Uterus (tissue), 2 donors: ENCODE results near the gene DDX25.

ENCODE experiments used
- POLR2A ChIP-seq, 2 donors: fragments of 450-650 bp; IDR thresholded peaks; one replicate each; pipeline ENCODE4 v1.6.1; 2016; ENCODE audit warnings: antibody characterized with exemption in 2 of 2, mild to moderate bottlenecking in 1 of 2, moderate library complexity in 1 of 2
- TF ChIP-seq, protein P1 (sequence below), 4 experiments: fragments of 200-600 bp in 2 of 4; fragments of 450-650 bp in 2 of 4; sonication (generic) in 2 of 4; IDR thresholded peaks; one replicate each; pipeline ENCODE4 v1.5.1; 2016 to 2019; ENCODE audit warnings: antibody characterized with exemption in 4 of 4, mild to moderate bottlenecking in 2 of 4, moderate library complexity in 1 of 4

DNA sequence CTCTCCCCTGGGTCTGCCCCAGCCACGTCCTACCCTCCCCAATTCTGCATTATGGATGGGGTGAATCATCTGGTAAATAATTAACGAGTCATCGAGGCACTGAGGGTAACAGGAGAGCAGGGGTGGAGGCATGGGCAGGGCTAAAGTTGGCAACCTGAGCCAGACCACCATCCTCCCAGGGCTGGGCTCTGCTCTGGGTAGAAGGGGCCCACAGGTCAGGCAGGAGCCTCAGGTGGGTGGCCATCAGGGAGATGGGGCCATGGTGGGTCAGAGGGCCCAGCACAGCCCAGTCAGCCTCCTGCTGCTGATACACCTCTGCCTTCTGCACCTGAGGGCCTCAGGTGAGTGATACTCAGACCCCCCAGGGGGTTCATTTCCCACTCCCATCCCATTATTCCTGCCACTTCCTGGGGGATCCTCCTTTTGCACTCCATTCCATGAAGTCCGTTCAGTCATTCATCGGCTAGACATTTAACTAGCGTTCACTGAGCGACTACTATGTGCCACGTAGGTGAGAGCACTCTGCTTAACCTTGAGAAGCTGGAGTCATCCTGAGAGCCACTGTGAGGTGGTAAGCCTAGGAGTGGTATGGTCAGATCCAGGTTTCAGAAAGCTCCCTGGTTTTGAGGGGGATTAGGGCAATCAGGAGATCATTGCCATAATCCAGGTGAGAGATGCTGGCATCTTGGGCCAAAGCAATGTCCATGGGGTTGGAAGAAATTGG, 41.7 kb downstream of the DDX25 start, which contains the start of gene VSIG10L2:
- TF ChIP-seq, protein P1, sequence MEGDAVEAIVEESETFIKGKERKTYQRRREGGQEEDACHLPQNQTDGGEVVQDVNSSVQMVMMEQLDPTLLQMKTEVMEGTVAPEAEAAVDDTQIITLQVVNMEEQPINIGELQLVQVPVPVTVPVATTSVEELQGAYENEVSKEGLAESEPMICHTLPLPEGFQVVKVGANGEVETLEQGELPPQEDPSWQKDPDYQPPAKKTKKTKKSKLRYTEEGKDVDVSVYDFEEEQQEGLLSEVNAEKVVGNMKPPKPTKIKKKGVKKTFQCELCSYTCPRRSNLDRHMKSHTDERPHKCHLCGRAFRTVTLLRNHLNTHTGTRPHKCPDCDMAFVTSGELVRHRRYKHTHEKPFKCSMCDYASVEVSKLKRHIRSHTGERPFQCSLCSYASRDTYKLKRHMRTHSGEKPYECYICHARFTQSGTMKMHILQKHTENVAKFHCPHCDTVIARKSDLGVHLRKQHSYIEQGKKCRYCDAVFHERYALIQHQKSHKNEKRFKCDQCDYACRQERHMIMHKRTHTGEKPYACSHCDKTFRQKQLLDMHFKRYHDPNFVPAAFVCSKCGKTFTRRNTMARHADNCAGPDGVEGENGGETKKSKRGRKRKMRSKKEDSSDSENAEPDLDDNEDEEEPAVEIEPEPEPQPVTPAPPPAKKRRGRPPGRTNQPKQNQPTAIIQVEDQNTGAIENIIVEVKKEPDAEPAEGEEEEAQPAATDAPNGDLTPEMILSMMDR (IDR thresholded peaks at IDR 0.05), result no peak
- TF ChIP-seq POLR2A (IDR thresholded peaks at IDR 0.05), result no peak
